Measurements from ENCODE around the gene DDB1. TPM values are rescaled to one million over a fixed set of nuclear protein-coding genes. Genes with fewer than 3 reads are reported as not detected.
A peak's percentile ranks its signal among the peaks of the same experiment; 100 is the strongest.

Gene DDB1
- total RNA-seq, 3 donors from 2014 or later = 131 to 150 (median 145) TPM

DNA sequence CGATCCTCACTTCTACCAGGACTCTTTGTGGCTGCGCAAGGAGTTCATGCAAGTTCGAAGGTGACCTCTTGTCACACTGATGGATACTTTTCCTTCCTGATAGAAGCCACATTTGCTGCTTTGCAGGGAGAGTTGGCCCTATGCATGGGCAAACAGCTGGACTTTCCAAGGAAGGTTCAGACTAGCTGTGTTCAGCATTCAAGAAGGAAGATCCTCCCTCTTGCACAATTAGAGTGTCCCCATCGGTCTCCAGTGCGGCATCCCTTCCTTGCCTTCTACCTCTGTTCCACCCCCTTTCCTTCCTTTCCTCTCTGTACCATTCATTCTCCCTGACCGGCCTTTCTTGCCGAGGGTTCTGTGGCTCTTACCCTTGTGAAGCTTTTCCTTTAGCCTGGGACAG is 35.7 kb upstream of the DDB1 start:
- H3K4me1 ChIP-seq = peaks cover 0 to 6% of the 10 kb centered on the region in 2 donors

DNA sequence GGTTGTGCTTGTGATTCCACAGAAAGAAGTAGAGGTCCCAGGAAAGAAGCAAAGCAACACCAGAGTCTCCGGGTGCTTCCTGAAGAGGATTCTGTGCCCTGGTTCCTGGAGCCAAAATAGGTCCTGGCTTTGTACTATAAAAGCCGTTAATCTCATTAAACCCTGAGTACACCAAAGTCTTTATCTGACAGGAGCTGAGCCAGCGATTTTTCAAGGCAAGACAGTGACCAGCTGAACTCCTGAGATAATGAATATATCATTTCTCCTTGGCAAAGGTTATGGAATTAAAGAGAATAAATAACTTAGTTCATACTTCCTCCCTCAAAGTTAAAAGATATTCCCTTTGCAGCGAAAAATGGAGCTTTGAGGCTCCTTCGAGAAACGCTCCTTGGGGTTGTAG is 34.5 kb upstream of the DDB1 start:
- intact Hi-C loops (cut with DNase I; ENCODE audit: low total_unique reads) = no loop called here
- no peak overlapping the region for H3K27ac ChIP-seq
- H3K36me3 ChIP-seq = no peaks in the 10 kb centered on the region

More for the DNA sequence above, 35.7 kb upstream of the DDB1 start:
- H3K4me3 ChIP-seq = no peak overlapping the region
- no peaks in the 10 kb centered on the region for H3K27me3 ChIP-seq
- H3K27ac ChIP-seq = peak overlapping the region; percentile 75 to 77
- no peak for DNase-seq (ENCODE audit: low spot score in 2 of 2)
- intact Hi-C loops (cut with DNase I; ENCODE audit: low total_unique reads) = no loop called here
- TF ChIP-seq CTCF (IDR thresholded peaks at IDR 0.05) (no peak), POLR2AphosphoS5 (IDR thresholded peaks at IDR 0.05) (no peak), POLR2A (IDR thresholded peaks at IDR 0.05) (no peak)
- no peaks in the 10 kb centered on the region for H3K36me3 ChIP-seq
- no peaks in the 10 kb centered on the region for H3K9me3 ChIP-seq

GRCh38 chr11:61364012-61364675 is 31.2 kb upstream of the DDB1 start:
- no peaks in the 10 kb centered on the region for H3K36me3 ChIP-seq
- H3K4me3 ChIP-seq = no peak overlapping the region
- no peak for DNase-seq (ENCODE audit: low spot score in 2 of 2)
- H3K4me1 ChIP-seq = peaks cover 0 to 6% of the 10 kb centered on the region in 2 donors
- intact Hi-C loops (cut with DNase I; ENCODE audit: low total_unique reads) = no loop called here
- TF ChIP-seq POLR2AphosphoS5 (IDR thresholded peaks at IDR 0.05) (no peak), CTCF (IDR thresholded peaks at IDR 0.05) (no peak), POLR2A (IDR thresholded peaks at IDR 0.05) (no peak)
- H3K27me3 ChIP-seq = no peaks in the 10 kb centered on the region
- H3K9me3 ChIP-seq = no peaks in the 10 kb centered on the region
- no peak overlapping the region for H3K27ac ChIP-seq

More for the DNA sequence above, 34.5 kb upstream of the DDB1 start:
- no peak for TF ChIP-seq POLR2A (IDR thresholded peaks at IDR 0.05)
- no peak for TF ChIP-seq CTCF (IDR thresholded peaks at IDR 0.05)
- no peak for TF ChIP-seq POLR2AphosphoS5 (IDR thresholded peaks at IDR 0.05)
- Histone ChIP-seq H3K9me3 (no peaks in the 10 kb centered on the region), H3K4me3 (no peak overlapping the region), H3K27me3 (no peaks in the 10 kb centered on the region), H3K4me1 (peaks cover 0 to 12% of the 10 kb centered on the region in 2 donors)
- no peak for DNase-seq (ENCODE audit: low spot score in 2 of 2)

DNA sequence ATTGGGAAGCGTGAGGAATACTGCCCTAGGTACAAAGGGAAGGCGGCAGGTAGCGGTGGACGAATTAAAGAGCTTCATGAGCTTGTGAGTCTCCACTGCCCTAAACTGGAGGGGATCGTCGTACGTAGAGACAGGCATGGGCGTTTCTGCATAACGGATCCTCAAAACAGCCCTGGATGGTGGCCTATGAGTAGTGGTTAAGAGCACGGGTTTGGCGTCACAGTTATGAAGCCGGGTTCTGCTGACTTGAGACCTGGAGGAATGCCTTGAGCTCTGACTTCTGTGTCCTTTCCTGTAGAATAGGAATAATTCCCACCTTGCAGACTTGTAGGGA is 29.6 kb upstream of the DDB1 start:
- H3K9me3 ChIP-seq = no peaks in the 10 kb centered on the region
- peak overlapping the region; percentile 60 to 77 (median 73) for H3K4me3 ChIP-seq
- H3K36me3 ChIP-seq = no peaks in the 10 kb centered on the region
- H3K27ac ChIP-seq = peak overlapping the region; percentile 95 to 96
- intact Hi-C loops (cut with DNase I; ENCODE audit: low total_unique reads) = no loop called here
- DNase-seq (ENCODE audit: low spot score in 2 of 2) = no peak
- H3K27me3 ChIP-seq = no peaks in the 10 kb centered on the region
- peaks cover 0 to 6% of the 10 kb centered on the region in 2 donors for H3K4me1 ChIP-seq
- TF ChIP-seq POLR2AphosphoS5 (IDR thresholded peaks at IDR 0.05) = no peak
- TF ChIP-seq CTCF (IDR thresholded peaks at IDR 0.05) = no peak
- TF ChIP-seq POLR2A (IDR thresholded peaks at IDR 0.05) = no peak

DNA sequence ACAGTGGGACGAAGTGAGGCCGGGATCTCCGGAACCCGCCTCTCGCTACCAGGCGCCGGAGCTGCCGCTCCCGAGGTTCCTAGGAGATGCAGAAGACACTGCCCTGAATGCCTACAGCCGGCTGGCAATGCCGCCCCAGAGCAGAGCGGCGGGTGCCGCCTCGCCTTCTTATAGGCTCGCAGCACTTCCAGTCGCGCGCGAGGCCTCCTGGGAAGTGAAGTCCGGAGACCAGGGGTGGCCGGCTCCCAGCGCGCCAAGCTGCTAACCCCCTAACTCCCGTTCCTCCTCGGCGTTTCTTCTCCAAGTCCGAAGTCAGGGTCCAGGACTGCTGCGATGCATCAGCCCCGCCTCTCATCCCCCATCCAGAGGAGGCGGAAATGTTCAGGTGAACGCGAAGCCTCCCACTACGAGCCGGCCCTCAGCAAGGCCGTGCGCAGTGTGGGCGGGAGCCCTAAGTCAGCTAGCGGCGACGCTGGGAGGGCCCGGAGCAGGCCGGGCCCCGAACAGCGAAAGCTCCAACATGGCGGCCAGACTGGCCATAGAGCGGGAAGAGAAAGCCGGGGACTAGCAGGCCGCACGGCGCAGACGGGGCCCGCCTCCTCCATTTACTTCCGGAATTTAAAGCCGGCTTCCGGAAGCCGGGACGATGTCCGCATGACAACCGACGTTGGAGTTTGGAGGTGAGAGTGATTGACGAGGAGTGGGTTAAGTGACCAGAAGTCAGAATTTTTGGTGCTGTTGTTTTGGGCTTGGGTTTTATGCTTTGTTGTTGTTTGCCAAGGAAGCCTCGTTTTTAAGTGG is 29.0 kb upstream of the DDB1 start, which contains the start of the genes CYB561A3 and TMEM138:
TSS of gene CYB561A3 (minus strand) at position 142 of the 801 bp plus-strand sequence. CDS start 5,169 bp downstream, outside the sequence.
TSS of gene TMEM138 (plus strand) at position 634 of the 801 bp plus-strand sequence. CDS start 2,017 bp downstream, outside the sequence.
- intact Hi-C loops (cut with DNase I; ENCODE audit: low total_unique reads) = no loop called here
- Histone ChIP-seq H3K9me3 (no peaks in the 10 kb centered on the region), H3K27ac (peak within 1 kb of the TSS; percentile 95 to 96), H3K36me3 (no peaks in the 10 kb centered on the region), H3K4me1 (peaks cover 0 to 6% of the 10 kb centered on the region in 2 donors), H3K27me3 (no peaks in the 10 kb centered on the region), H3K4me3 (peak within 1 kb of the TSS; percentile 60 to 77 (median 73))
- peak; percentile 89 to 90 for DNase-seq (ENCODE audit: low spot score in 2 of 2)
- peak; percentile 87 to 92 (median 92) for TF ChIP-seq POLR2AphosphoS5 (IDR thresholded peaks at IDR 0.05)
- TF ChIP-seq CTCF (IDR thresholded peaks at IDR 0.05) = peak in 1 of 3 donors; percentile 6
- TF ChIP-seq POLR2A (IDR thresholded peaks at IDR 0.05) = peak; percentile 24

Data from breast epithelium (tissue), 4 donors.